ENCODE results near the gene LEPROT. TPM values are rescaled to one million over a fixed set of nuclear protein-coding genes. Genes with fewer than 3 reads are reported as not detected.

The LEPROT gene
- total and polyA plus RNA-seq, 2 experiments from 2014 or later = 66.9 to 171 TPM

- Histone ChIP-seq H3K36me3 (ENCODE audit: low read depth) (no peaks in the 10 kb centered on the region), H3K27me3 (replicated peaks; ENCODE audit: insufficient read depth) (no peaks in the 10 kb centered on the region), H3K9me2 (ENCODE audit: insufficient read depth) (no peaks in the 10 kb centered on the region), H3K9me3 (ENCODE audit: low read depth) (no peaks in the 10 kb centered on the region), H4K20me1 (ENCODE audit: insufficient read depth) (no peaks in the 10 kb centered on the region), H3K79me2 (ENCODE audit: insufficient read depth) (peaks cover 15% of the 10 kb centered on the region), H2AFZ (no peak overlapping the region), H3K4me2 (ENCODE audit: unreplicated experiment) (no peak overlapping the region), H3K27ac (no peak overlapping the region), H3K4me3 (no peak overlapping the region), H3K9ac (no peak overlapping the region), H3F3A (ENCODE audit: insufficient read depth) (peaks cover 39% of the 10 kb centered on the region), H3K4me1 (ENCODE audit: insufficient read depth) (peaks cover 13% of the 10 kb centered on the region)
- in situ Hi-C loops (cut with MboI) = no loop called here
- 98 to 100% methylated on average over 2 of the region's 2 CpGs for WGBS, 2 experiments (ENCODE audit: low coverage in 1 of 2, low lambda C conversion rate in 2 of 2, missing lambda C conversion rate in 2 of 2)
- no peak for DNase-seq
- TF ChIP-seq EZH2 (IDR thresholded peaks at IDR 0.05; ENCODE audit: insufficient read depth, poor library complexity, severe bottlenecking) (no peak), EZH2phosphoT487 (IDR thresholded peaks at IDR 0.05; ENCODE audit: insufficient read depth, low read depth) (no peak)
These were observed 2.7 kb upstream of the LEPROT start for GRCh38 chr1:65417729-65418128.

GRCh38 chr1:65418522-65419185 lies 1.8 kb upstream of the LEPROT start:
- TF ChIP-seq EZH2 (IDR thresholded peaks at IDR 0.05; ENCODE audit: insufficient read depth, poor library complexity, severe bottlenecking) (no peak), EZH2phosphoT487 (IDR thresholded peaks at IDR 0.05; ENCODE audit: insufficient read depth, low read depth) (no peak)
- no peak overlapping the region for H3K4me3 ChIP-seq
- in situ Hi-C loops (cut with MboI) = no loop called here
- peaks cover 25% of the 10 kb centered on the region for H3K79me2 ChIP-seq (ENCODE audit: insufficient read depth)
- H3K27ac ChIP-seq = 0 out of 2 replicates have a peak overlapping the region, but pooled peaks have one; percentile 83
- no peaks in the 10 kb centered on the region for H3K27me3 ChIP-seq (replicated peaks; ENCODE audit: insufficient read depth)
- no peak overlapping the region for H3K4me2 ChIP-seq (ENCODE audit: unreplicated experiment)
- no peaks in the 10 kb centered on the region for H3K9me3 ChIP-seq (ENCODE audit: low read depth)
- H3K4me1 ChIP-seq (ENCODE audit: insufficient read depth) = peaks cover 20% of the 10 kb centered on the region
- no peaks in the 10 kb centered on the region for H3K36me3 ChIP-seq (ENCODE audit: low read depth)
- DNase-seq = peak; percentile 22
- no peaks in the 10 kb centered on the region for H4K20me1 ChIP-seq (ENCODE audit: insufficient read depth)
- peaks cover 41% of the 10 kb centered on the region for H3F3A ChIP-seq (ENCODE audit: insufficient read depth)
- whole genome bisulfite sequencing, 2 experiments (ENCODE audit: low coverage in 1 of 2, low lambda C conversion rate in 2 of 2, missing lambda C conversion rate in 2 of 2) = 79 to 82% methylated on average over 4 of the region's 4 CpGs
- H3K9ac ChIP-seq = no peak overlapping the region
- peak overlapping the region; percentile 99; the same call in 1 of the 2 replicates for H2AFZ ChIP-seq
- H3K9me2 ChIP-seq (ENCODE audit: insufficient read depth) = no peaks in the 10 kb centered on the region

GRCh38 chr1:65419681-65420589 lies 533 bp upstream of the LEPROT start:
- Histone ChIP-seq H3K4me1 (ENCODE audit: insufficient read depth) (peaks cover 32% of the 10 kb centered on the region), H2AFZ (peak overlapping the region; percentile 99), H3K9me2 (ENCODE audit: insufficient read depth) (no peaks in the 10 kb centered on the region), H3F3A (ENCODE audit: insufficient read depth) (peaks cover 54% of the 10 kb centered on the region), H3K36me3 (ENCODE audit: low read depth) (no peaks in the 10 kb centered on the region), H3K27me3 (replicated peaks; ENCODE audit: insufficient read depth) (no peaks in the 10 kb centered on the region), H3K27ac (peak overlapping the region; percentile 87), H3K9me3 (ENCODE audit: low read depth) (no peaks in the 10 kb centered on the region), H4K20me1 (ENCODE audit: insufficient read depth) (no peaks in the 10 kb centered on the region), H3K9ac (peak overlapping the region; percentile 91), H3K79me2 (ENCODE audit: insufficient read depth) (peaks cover 27% of the 10 kb centered on the region), H3K4me3 (peak overlapping the region; percentile 89), H3K4me2 (ENCODE audit: unreplicated experiment) (peak overlapping the region; percentile 86)
- 1% methylated on average over 21 to 38 of the region's 52 CpGs for WGBS, 2 experiments (ENCODE audit: low coverage in 1 of 2, low lambda C conversion rate in 2 of 2, missing lambda C conversion rate in 2 of 2)
- in situ Hi-C loops (cut with MboI) = no loop called here
- TF ChIP-seq EZH2 (IDR thresholded peaks at IDR 0.05; ENCODE audit: insufficient read depth, poor library complexity, severe bottlenecking) = no peak
- TF ChIP-seq EZH2phosphoT487 (IDR thresholded peaks at IDR 0.05; ENCODE audit: insufficient read depth, low read depth) = no peak
- peak; percentile 99 for DNase-seq

DNA sequence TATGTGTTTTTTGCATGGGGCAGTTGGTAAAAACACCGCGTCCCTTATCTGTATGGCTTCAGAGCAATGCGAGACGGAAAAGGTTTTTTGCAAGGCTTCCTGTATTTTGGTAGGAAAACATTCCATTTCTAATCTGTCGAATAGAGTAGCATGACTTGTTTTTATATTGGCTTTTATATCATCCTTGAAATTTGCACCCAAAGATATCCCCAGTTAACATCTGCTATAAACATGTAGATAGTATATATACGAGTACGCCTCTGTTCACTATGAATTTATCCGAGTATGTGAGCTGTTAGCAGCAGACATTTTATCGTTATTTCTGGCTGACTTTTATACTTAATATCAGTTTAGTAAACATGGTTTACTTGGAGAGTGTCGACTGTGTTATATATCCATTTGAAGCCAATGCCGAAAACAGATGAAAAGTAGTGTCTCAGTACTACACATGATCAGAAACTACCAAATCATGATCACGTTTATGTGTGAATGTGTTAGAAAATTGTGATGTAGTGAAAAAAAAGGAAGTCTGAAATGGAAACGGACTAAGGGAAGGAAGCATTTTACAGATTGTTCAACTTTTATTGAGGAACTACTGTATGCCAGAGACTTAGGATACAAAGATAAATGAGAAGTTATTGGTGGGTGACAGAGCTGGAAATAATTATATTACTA lies 1.0 kb downstream of the LEPROT start:
- peaks cover 48% of the 10 kb centered on the region for H3K4me1 ChIP-seq (ENCODE audit: insufficient read depth)
- H3K9ac ChIP-seq = peak overlapping the region; percentile 91
- TF ChIP-seq EZH2 (IDR thresholded peaks at IDR 0.05; ENCODE audit: insufficient read depth, poor library complexity, severe bottlenecking) (no peak), EZH2phosphoT487 (IDR thresholded peaks at IDR 0.05; ENCODE audit: insufficient read depth, low read depth) (no peak)
- H3K36me3 ChIP-seq (ENCODE audit: low read depth) = peaks cover 7% of the 10 kb centered on the region; the same call in 1 of the 2 replicates
- peak overlapping the region; percentile 48 for H2AFZ ChIP-seq
- no peaks in the 10 kb centered on the region for H4K20me1 ChIP-seq (ENCODE audit: insufficient read depth)
- in situ Hi-C loops (cut with MboI) = no loop called here
- peak overlapping the region; percentile 92 for H3K4me2 ChIP-seq (ENCODE audit: unreplicated experiment)
- peaks cover 40% of the 10 kb centered on the region for H3K79me2 ChIP-seq (ENCODE audit: insufficient read depth)
- peaks cover 68% of the 10 kb centered on the region for H3F3A ChIP-seq (ENCODE audit: insufficient read depth)
- peak overlapping the region; percentile 89 for H3K4me3 ChIP-seq
- DNase-seq = no peak
- 0 to 1% methylated on average over 13 of the region's 13 CpGs for WGBS, 2 experiments (ENCODE audit: low coverage in 1 of 2, low lambda C conversion rate in 2 of 2, missing lambda C conversion rate in 2 of 2)
- no peaks in the 10 kb centered on the region for H3K27me3 ChIP-seq (replicated peaks; ENCODE audit: insufficient read depth)
- H3K9me3 ChIP-seq (ENCODE audit: low read depth) = no peaks in the 10 kb centered on the region
- no peaks in the 10 kb centered on the region for H3K9me2 ChIP-seq (ENCODE audit: insufficient read depth)
- H3K27ac ChIP-seq = peak overlapping the region; percentile 87

All from GM23248 (cell line).